Activated naive CD8-positive, alpha-beta T cell treated with anti-CD3 and anti-CD28 coated beads for 36 hours (primary cell): Measurements from ENCODE around the gene CHMP2A. TPM values are rescaled to one million over a fixed set of nuclear protein-coding genes. Genes with fewer than 3 reads are reported as not detected.
"Not testable (repeated sequence)": the region's sequence is repeated elsewhere in the genome, so short reads cannot be mapped to it uniquely, and the experiment has no call there.

Source experiments
- DNase-seq: peaks from one replicate; pipeline ENCODE4 v3.0.0; 2021
- H3K27ac Mint-ChIP-seq: one replicate; pipeline ENCODE4 v1.8.0; 2022; ENCODE audit warnings: mild to moderate bottlenecking, moderate library complexity, mixed read lengths
- H3K27me3 Mint-ChIP-seq: one replicate; pipeline ENCODE4 v1.8.0; 2022; ENCODE audit warnings: mild to moderate bottlenecking, mixed read lengths
- H3K36me3 Mint-ChIP-seq: one replicate; pipeline ENCODE4 v1.8.0; 2021; ENCODE audit warnings: mild to moderate bottlenecking, mixed read lengths
- H3K4me1 Mint-ChIP-seq: one replicate; pipeline ENCODE4 v1.8.0; 2021; ENCODE audit warnings: mixed read lengths
- H3K4me3 Mint-ChIP-seq: one replicate; pipeline ENCODE4 v1.8.0; 2022; ENCODE audit warnings: mild to moderate bottlenecking, moderate library complexity, mixed read lengths
- H3K9me3 Mint-ChIP-seq: one replicate; pipeline ENCODE4 v1.8.0; 2022; ENCODE audit warnings: mixed read lengths
- total RNA-seq, 2 experiments: library from RNA; stranded (reverse); gene quantifications; one replicate each; pipeline ENCODE4 v1.2.3, GENCODE V29; 2021

The CHMP2A gene
- total RNA-seq = 10 to 100 TPM; 76.9 to 79.2 TPM

- H3K36me3 Mint-ChIP-seq = peaks cover 68% of the 10 kb centered on the region
- H3K4me3 Mint-ChIP-seq = peak within 1 kb of the TSS; percentile 86
- peaks cover 32% of the 10 kb centered on the region for H3K4me1 Mint-ChIP-seq
- no peaks in the 10 kb centered on the region for H3K27me3 Mint-ChIP-seq
- peak within 1 kb of the TSS; percentile 89 for H3K27ac Mint-ChIP-seq
- H3K9me3 Mint-ChIP-seq = no peaks in the 10 kb centered on the region
- peak; percentile 98 for DNase-seq
Measured at GRCh38 chr19:58554494-58555368, at the start of gene CHMP2A. CHMP2A (minus strand) TSS chr19:58555105; CDS start chr19:58554212, 893 bp downstream.

GRCh38 chr19:58586133-58586765 lies 31.3 kb upstream of the CHMP2A start:
- Mint-ChIP-seq H3K27me3 (no peaks in the 10 kb centered on the region), H3K9me3 (no peaks in the 10 kb centered on the region), H3K36me3 (peaks cover 14% of the 10 kb centered on the region), H3K4me3 (no peak overlapping the region), H3K27ac (no peak overlapping the region), H3K4me1 (peaks cover 4% of the 10 kb centered on the region)
- DNase-seq = no peak

GRCh38 chr19:58585442-58586132 lies 30.7 kb upstream of the CHMP2A start:
- Mint-ChIP-seq H3K36me3 (peaks cover 15% of the 10 kb centered on the region), H3K9me3 (no peaks in the 10 kb centered on the region), H3K4me3 (no peak overlapping the region)

GRCh38 chr19:58584498-58585441 lies 29.9 kb upstream of the CHMP2A start:
- no peak for DNase-seq
- Mint-ChIP-seq H3K27me3 (no peaks in the 10 kb centered on the region), H3K4me3 (no peak overlapping the region), H3K4me1 (peaks cover 9% of the 10 kb centered on the region), H3K9me3 (no peaks in the 10 kb centered on the region), H3K27ac (peak overlapping the region; percentile 59), H3K36me3 (peaks cover 15% of the 10 kb centered on the region)

More at GRCh38 chr19:58585442-58586132, 30.7 kb upstream of the CHMP2A start:
- no peak overlapping the region for H3K27ac Mint-ChIP-seq
- H3K4me1 Mint-ChIP-seq = peaks cover 9% of the 10 kb centered on the region
- no peak for DNase-seq
- no peaks in the 10 kb centered on the region for H3K27me3 Mint-ChIP-seq

- Mint-ChIP-seq H3K4me1 (peaks cover 26% of the 10 kb centered on the region), H3K36me3 (peaks cover 15% of the 10 kb centered on the region), H3K9me3 (no peaks in the 10 kb centered on the region), H3K4me3 (no peak overlapping the region), H3K27ac (no peak overlapping the region), H3K27me3 (no peaks in the 10 kb centered on the region)
- no peak for DNase-seq
Measured at GRCh38 chr19:58582985-58583384, 28.1 kb upstream of the CHMP2A start.

GRCh38 chr19:58581227-58582141 lies 26.6 kb upstream of the CHMP2A start:
- no peak overlapping the region for H3K4me3 Mint-ChIP-seq
- peaks cover 15% of the 10 kb centered on the region for H3K36me3 Mint-ChIP-seq
- H3K9me3 Mint-ChIP-seq = no peaks in the 10 kb centered on the region
- DNase-seq = peak; percentile 89
- H3K27ac Mint-ChIP-seq = peak overlapping the region; percentile 69
- peaks cover 28% of the 10 kb centered on the region for H3K4me1 Mint-ChIP-seq
- no peaks in the 10 kb centered on the region for H3K27me3 Mint-ChIP-seq

- H3K4me3 Mint-ChIP-seq = no peak overlapping the region
- peaks cover 33% of the 10 kb centered on the region for H3K4me1 Mint-ChIP-seq
- H3K9me3 Mint-ChIP-seq = no peaks in the 10 kb centered on the region
- no peak for DNase-seq
- peaks cover 15% of the 10 kb centered on the region for H3K36me3 Mint-ChIP-seq
- H3K27me3 Mint-ChIP-seq = no peaks in the 10 kb centered on the region
- H3K27ac Mint-ChIP-seq = peak overlapping the region; percentile 3
Measured at GRCh38 chr19:58579473-58580142, 24.7 kb upstream of the CHMP2A start.

GRCh38 chr19:58578012-58578925 lies 23.4 kb upstream of the CHMP2A start:
- DNase-seq = no peak
- no peaks in the 10 kb centered on the region for H3K27me3 Mint-ChIP-seq
- H3K27ac Mint-ChIP-seq = peak overlapping the region; percentile 22

GRCh38 chr19:58577581-58577980 lies 22.7 kb upstream of the CHMP2A start:
- not testable (repeated sequence) for DNase-seq, H3K27me3 Mint-ChIP-seq, H3K36me3 Mint-ChIP-seq, H3K27ac Mint-ChIP-seq, H3K4me3 Mint-ChIP-seq, H3K9me3 Mint-ChIP-seq
- peaks cover 44% of the 10 kb centered on the region for H3K4me1 Mint-ChIP-seq

More at GRCh38 chr19:58578012-58578925, 23.4 kb upstream of the CHMP2A start:
- Mint-ChIP-seq H3K4me3 (no peak overlapping the region), H3K4me1 (peaks cover 44% of the 10 kb centered on the region), H3K36me3 (peaks cover 14% of the 10 kb centered on the region), H3K9me3 (no peaks in the 10 kb centered on the region)

GRCh38 chr19:58575183-58576041 lies 20.5 kb upstream of the CHMP2A start:
- Mint-ChIP-seq H3K4me3 (peak overlapping the region; percentile 89), H3K9me3 (no peaks in the 10 kb centered on the region), H3K4me1 (peaks cover 48% of the 10 kb centered on the region), H3K27me3 (no peaks in the 10 kb centered on the region), H3K36me3 (peaks cover 10% of the 10 kb centered on the region), H3K27ac (peak overlapping the region; percentile 90)
- DNase-seq = peak; percentile 87

GRCh38 chr19:58573658-58574164 lies 18.8 kb upstream of the CHMP2A start:
- Mint-ChIP-seq H3K9me3 (no peaks in the 10 kb centered on the region), H3K27ac (peak overlapping the region; percentile 99)

More at GRCh38 chr19:58573658-58574164, 18.8 kb upstream of the CHMP2A start:
- H3K4me1 Mint-ChIP-seq = peaks cover 39% of the 10 kb centered on the region
- no peaks in the 10 kb centered on the region for H3K27me3 Mint-ChIP-seq
- H3K36me3 Mint-ChIP-seq = peaks cover 13% of the 10 kb centered on the region
- no peak for DNase-seq
- H3K4me3 Mint-ChIP-seq = peak overlapping the region; percentile 89
